A549 (cell line): ENCODE measurements around the gene CDYL.

ENCODE experiments used
- CHD2 ChIP-seq: fragments of 150-350 bp; IDR thresholded peaks from 2 replicates; pipeline ENCODE4 v1.6.1; 2014; ENCODE audit warnings: low read length; ENCODE audit not compliant: partially characterized antibody
- EP300 ChIP-seq, 2 experiments: fragments of >200 bp; sonication (Bioruptor Twin); formaldehyde crosslinking; IDR thresholded peaks; 2 replicates in 1 of 2; 3 replicates in 1 of 2; pipeline ENCODE4 v1.6.1; 2016 to 2017
- GATA3 ChIP-seq: IDR thresholded peaks from 2 replicates; pipeline ENCODE4 v1.6.1; 2012; ENCODE audit warnings: borderline replicate concordance
- HDAC2 ChIP-seq: fragments of 200-600 bp; sonication (generic); IDR thresholded peaks from 2 replicates; pipeline ENCODE4 v1.6.1; 2016
- HOXB5 ChIP-seq: fragments of 250-450 bp; sonication (Bioruptor Pico); IDR thresholded peaks from 2 replicates; pipeline ENCODE4 v1.5.0; 2020; ENCODE audit warnings: mild to moderate bottlenecking, moderate library complexity
- JUNB ChIP-seq: fragments of >200 bp; sonication (Bioruptor Twin); formaldehyde crosslinking; IDR thresholded peaks from 2 replicates; pipeline ENCODE4 v1.6.1; 2016
- KDM1A ChIP-seq: fragments of 200-600 bp; sonication (generic); IDR thresholded peaks from 2 replicates; pipeline ENCODE4 v1.6.1; 2016; ENCODE audit warnings: low read depth, mild to moderate bottlenecking
- MAFK ChIP-seq: fragments of 450-650 bp; IDR thresholded peaks from 2 replicates; pipeline ENCODE4 v1.6.1; 2014; ENCODE audit not compliant: partially characterized antibody
- POLR2A ChIP-seq: IDR thresholded peaks from 2 replicates; pipeline ENCODE4 v1.6.1; 2012; ENCODE audit warnings: mild to moderate bottlenecking, low read length
- POLR2AphosphoS2 ChIP-seq: conservative IDR thresholded peaks from 2 replicates; pipeline ENCODE4 v1.6.1; 2012; ENCODE audit warnings: low read length, improper control_type of control experiment, inconsistent platforms
- RCOR1 ChIP-seq: fragments of 150-350 bp; IDR thresholded peaks from 2 replicates; pipeline ENCODE4 v1.6.1; 2014; ENCODE audit warnings: antibody characterized with exemption, low read length, low read depth
- SMC3 ChIP-seq: fragments of >200 bp; sonication (Bioruptor Twin); formaldehyde crosslinking; IDR thresholded peaks from 3 replicates; pipeline ENCODE4 v1.6.1; 2018; ENCODE audit warnings: inconsistent platforms
- TF ChIP-seq, protein P1 (sequence below): fragments of >200 bp; sonication (Bioruptor Twin); formaldehyde crosslinking; IDR thresholded peaks from 3 replicates; pipeline ENCODE4 v1.5.1; 2016
- TF ChIP-seq, protein P2 (sequence below): IDR thresholded peaks from 2 replicates; pipeline ENCODE4 v1.6.1; 2012

DNA sequence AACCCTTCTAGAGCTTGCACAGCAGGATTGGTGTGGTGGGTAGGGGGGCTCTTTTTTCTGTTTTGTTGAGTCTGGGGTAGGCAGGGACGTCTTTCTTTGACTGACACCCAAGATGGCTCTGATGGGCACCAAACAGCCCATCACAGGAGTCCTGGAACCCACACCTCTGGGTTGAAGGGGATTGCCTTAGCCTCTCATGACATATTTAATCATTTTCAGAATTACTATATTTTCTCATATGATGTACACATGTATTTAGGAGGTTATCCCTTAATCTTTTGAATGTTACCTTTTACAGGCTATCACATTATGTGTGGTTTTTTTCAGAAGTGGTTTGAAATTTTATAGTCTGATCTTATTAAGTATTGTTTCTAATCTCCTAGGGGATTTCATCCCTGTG is 163.0 kb downstream of the CDYL start:
- TF ChIP-seq RCOR1, result no peak
- TF ChIP-seq, protein P1, sequence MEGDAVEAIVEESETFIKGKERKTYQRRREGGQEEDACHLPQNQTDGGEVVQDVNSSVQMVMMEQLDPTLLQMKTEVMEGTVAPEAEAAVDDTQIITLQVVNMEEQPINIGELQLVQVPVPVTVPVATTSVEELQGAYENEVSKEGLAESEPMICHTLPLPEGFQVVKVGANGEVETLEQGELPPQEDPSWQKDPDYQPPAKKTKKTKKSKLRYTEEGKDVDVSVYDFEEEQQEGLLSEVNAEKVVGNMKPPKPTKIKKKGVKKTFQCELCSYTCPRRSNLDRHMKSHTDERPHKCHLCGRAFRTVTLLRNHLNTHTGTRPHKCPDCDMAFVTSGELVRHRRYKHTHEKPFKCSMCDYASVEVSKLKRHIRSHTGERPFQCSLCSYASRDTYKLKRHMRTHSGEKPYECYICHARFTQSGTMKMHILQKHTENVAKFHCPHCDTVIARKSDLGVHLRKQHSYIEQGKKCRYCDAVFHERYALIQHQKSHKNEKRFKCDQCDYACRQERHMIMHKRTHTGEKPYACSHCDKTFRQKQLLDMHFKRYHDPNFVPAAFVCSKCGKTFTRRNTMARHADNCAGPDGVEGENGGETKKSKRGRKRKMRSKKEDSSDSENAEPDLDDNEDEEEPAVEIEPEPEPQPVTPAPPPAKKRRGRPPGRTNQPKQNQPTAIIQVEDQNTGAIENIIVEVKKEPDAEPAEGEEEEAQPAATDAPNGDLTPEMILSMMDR, result no peak
- no peak for TF ChIP-seq POLR2A
- TF ChIP-seq, protein P2, sequence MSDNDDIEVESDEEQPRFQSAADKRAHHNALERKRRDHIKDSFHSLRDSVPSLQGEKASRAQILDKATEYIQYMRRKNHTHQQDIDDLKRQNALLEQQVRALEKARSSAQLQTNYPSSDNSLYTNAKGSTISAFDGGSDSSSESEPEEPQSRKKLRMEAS, result no peak
- no peak for TF ChIP-seq EP300 (IDR thresholded peaks at IDR 0.05)
- TF ChIP-seq CHD2, result no peak
- no peak for TF ChIP-seq HOXB5
- no peak for TF ChIP-seq MAFK
- TF ChIP-seq GATA3, result no peak
- no peak for TF ChIP-seq POLR2AphosphoS2
- TF ChIP-seq KDM1A, result no peak
- no peak for TF ChIP-seq JUNB
- no peak for TF ChIP-seq SMC3
- TF ChIP-seq HDAC2, result no peak
